K562 (cell line): Measurements from ENCODE around the gene GEN1. TPM values are rescaled to one million over a fixed set of nuclear protein-coding genes. Genes with fewer than 3 reads are reported as not detected.

ENCODE experiments used
- ARID3A ChIP-seq: IDR thresholded peaks from 2 replicates; pipeline ENCODE4 v1.6.1; 2012; ENCODE audit warnings: low read depth, low read length, improper control_type of control experiment, borderline replicate concordance
- CBX2 ChIP-seq: fragments of 200-600 bp; sonication (generic); IDR thresholded peaks from one replicate; pipeline ENCODE4 v1.6.1; 2012; ENCODE audit warnings: mild to moderate bottlenecking, low read length, inconsistent platforms; ENCODE audit not compliant: insufficient read depth, poor library complexity, severe bottlenecking
- E2F1 ChIP-seq: sonication (generic); formaldehyde crosslinking; IDR thresholded peaks from 2 replicates; pipeline ENCODE4 v1.8.1; 2023; ENCODE audit warnings: mild to moderate bottlenecking, missing genetic modification reagents, moderate library complexity
- GATA2 ChIP-seq: sonication (generic); formaldehyde crosslinking; IDR thresholded peaks from 2 replicates; pipeline ENCODE4 v1.4.0; 2020; ENCODE audit warnings: mild to moderate bottlenecking, missing genetic modification reagents
- HMG20B ChIP-seq: fragments of 250-450 bp; sonication (Bioruptor Pico); IDR thresholded peaks from 2 replicates; pipeline ENCODE4 v1.5.0; 2021; ENCODE audit warnings: mild to moderate bottlenecking
- KAT8 ChIP-seq: fragments of 450-650 bp; IDR thresholded peaks from 2 replicates; pipeline ENCODE4 v1.6.1; 2016; ENCODE audit warnings: low read depth, mild to moderate bottlenecking
- MBD1 ChIP-seq: fragments of 250-450 bp; sonication (Bioruptor Pico); IDR thresholded peaks from 2 replicates; pipeline ENCODE4 v1.8.0; 2022; ENCODE audit warnings: inconsistent platforms
- PTBP1 ChIP-seq: fragments of 200-400 bp; formaldehyde crosslinking; IDR thresholded peaks from 2 replicates; pipeline ENCODE4 v1.6.1; 2017; ENCODE audit warnings: low read depth, low read length
- PURB ChIP-seq: sonication (generic); formaldehyde crosslinking; IDR thresholded peaks from 2 replicates; pipeline ENCODE4 v1.9.0; 2021; ENCODE audit warnings: low read depth, mild to moderate bottlenecking, missing genetic modification reagents
- RREB1 ChIP-seq: fragments of 250-450 bp; sonication (Bioruptor Pico); IDR thresholded peaks from 2 replicates; pipeline ENCODE4 v1.4.0; 2020
- SETDB1 ChIP-seq: IDR thresholded peaks from one replicate; pipeline ENCODE4 v1.6.1; 2012; ENCODE audit warnings: low read length, control low read depth, inconsistent platforms
- SFPQ ChIP-seq: fragments of 200-400 bp; formaldehyde crosslinking; IDR thresholded peaks from 2 replicates; pipeline ENCODE4 v1.6.1; 2017; ENCODE audit warnings: mild to moderate bottlenecking, low read depth, low read length, moderate library complexity
- TCF7 ChIP-seq: sonication (generic); IDR thresholded peaks from 2 replicates; pipeline ENCODE4 v1.6.1; 2016; ENCODE audit warnings: antibody characterized with exemption, borderline replicate concordance
- ZBTB8A ChIP-seq: fragments of 450-650 bp; IDR thresholded peaks from 2 replicates; pipeline ENCODE4 v1.6.1; 2018; ENCODE audit warnings: mild to moderate bottlenecking, moderate library complexity; ENCODE audit not compliant: partially characterized antibody
- ZC3H11A ChIP-seq: IDR thresholded peaks from 2 replicates; pipeline ENCODE4 v1.6.1; 2012; ENCODE audit warnings: low read depth, low read length, improper control_type of control experiment
- ZNF780A ChIP-seq: fragments of 250-450 bp; sonication (Bioruptor Pico); IDR thresholded peaks from 2 replicates; pipeline ENCODE4 v1.5.0; 2021; ENCODE audit warnings: mild to moderate bottlenecking
- ZNF785 ChIP-seq: fragments of 250-450 bp; sonication (Bioruptor Pico); IDR thresholded peaks from 2 replicates; pipeline ENCODE4 v1.4.0; 2020; ENCODE audit warnings: mild to moderate bottlenecking
- polyA plus RNA-seq, 8 experiments: library from polyadenylated mRNA; depleted of rRNA in 4 of 8; stranded (reverse) in 5 of 8; unstranded in 3 of 8; fragments of >200 nt; fragmentation: Nextera tagmentation in 2 of 8; fragmentation: Illumina TruSeq in 1 of 8; extraction: Ambion mirVana in 2 of 8; extraction: Trizol in 1 of 8; gene quantifications; 2 replicates each; pipeline versions ENCODE4 v1.2.1 to v1.2.3, GENCODE V29; 2011 to 2014; ENCODE audit warnings: inconsistent platforms in 1 of 8, missing spikeins in 1 of 8
- total RNA-seq, 7 experiments: library from RNA; depleted of rRNA in 6 of 7; stranded (reverse); fragments of >200 nt in 6 of 7; fragmentation: Illumina TruSeq in 2 of 7; extraction: Trizol in 2 of 7; gene quantifications; 2 replicates each; pipeline versions ENCODE4 v1.2.1 to v1.2.3, GENCODE V29; 2011 to 2021; ENCODE audit warnings: low replicate concordance in 1 of 7

The GEN1 gene
- total and polyA plus RNA-seq, 9 of the 15 experiments (the other 6 are each of a cell fraction or from before 2014, with no cell fraction given) = 8.6 to 39.7 (median 24.5) TPM

GRCh38 chr2:17717666-17718065, 36.3 kb upstream of the GEN1 start (continued):
- TF ChIP-seq RREB1 = no peak
- TF ChIP-seq GATA2 (CRISPR knock-in tag) = peak; percentile 74
- no peak for TF ChIP-seq PTBP1
- TF ChIP-seq ZBTB8A = no peak
- TF ChIP-seq CBX2 = no peak
- no peak for TF ChIP-seq ZNF780A (CRISPR knock-in tag)
- no peak for TF ChIP-seq E2F1 (CRISPR knock-in tag)
- no peak for TF ChIP-seq PURB
- no peak for TF ChIP-seq SFPQ
- TF ChIP-seq TCF7 = no peak
- TF ChIP-seq HMG20B (CRISPR knock-in tag) = no peak
- no peak for TF ChIP-seq SETDB1
- TF ChIP-seq ZC3H11A = no peak
- no peak for TF ChIP-seq ZNF785 (CRISPR knock-in tag)
- no peak for TF ChIP-seq KAT8
- TF ChIP-seq ARID3A = no peak
- no peak for TF ChIP-seq MBD1 (CRISPR knock-in tag)
